NCI-H345 treated with DMSO at 0.1 percent for 48 hours (cell line): ENCODE results near the gene RNF144A.

ENCODE experiments used
- DNase-seq: peaks from one replicate; lab custom pipeline; 2025; ENCODE audit not compliant: unreplicated experiment; lab: John Stamatoyannopoulos, UW

The RNF144A gene

DNA sequence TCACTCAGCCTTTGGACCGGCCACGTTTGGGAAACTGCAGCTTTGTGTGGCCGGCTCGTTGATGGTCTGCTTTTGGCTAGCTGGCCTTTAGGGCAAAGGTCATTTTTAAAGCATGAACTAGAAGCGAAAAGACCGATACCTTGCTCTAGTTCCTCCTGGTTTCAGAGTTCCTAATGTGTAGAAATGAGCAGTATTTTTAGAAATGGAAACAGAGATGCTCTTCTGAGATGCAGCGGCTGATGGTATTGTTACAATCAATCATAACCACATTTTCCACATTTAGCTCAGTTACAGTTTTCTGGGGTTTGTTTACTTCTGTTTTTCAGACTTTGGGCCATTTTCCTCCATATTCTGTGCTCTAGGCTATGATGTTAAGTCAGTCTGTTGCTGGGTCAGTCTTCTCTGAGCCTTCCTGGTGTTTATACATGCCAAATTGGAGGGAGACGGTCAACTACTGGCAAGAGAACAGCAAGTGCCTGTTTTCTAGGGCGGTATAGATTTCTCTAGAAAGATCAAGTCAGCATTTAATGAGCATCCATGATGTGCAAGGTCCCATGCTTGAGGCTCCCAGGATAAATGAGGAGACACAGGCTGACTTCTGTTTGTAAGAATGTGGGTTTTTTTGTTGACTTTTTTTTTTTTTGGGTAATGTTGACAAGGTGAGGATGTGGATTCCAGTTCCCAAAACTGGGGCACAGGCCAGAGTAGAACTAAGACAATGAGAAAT, 28.0 kb downstream of the RNF144A start:
- DNase-seq = no peak

DNA sequence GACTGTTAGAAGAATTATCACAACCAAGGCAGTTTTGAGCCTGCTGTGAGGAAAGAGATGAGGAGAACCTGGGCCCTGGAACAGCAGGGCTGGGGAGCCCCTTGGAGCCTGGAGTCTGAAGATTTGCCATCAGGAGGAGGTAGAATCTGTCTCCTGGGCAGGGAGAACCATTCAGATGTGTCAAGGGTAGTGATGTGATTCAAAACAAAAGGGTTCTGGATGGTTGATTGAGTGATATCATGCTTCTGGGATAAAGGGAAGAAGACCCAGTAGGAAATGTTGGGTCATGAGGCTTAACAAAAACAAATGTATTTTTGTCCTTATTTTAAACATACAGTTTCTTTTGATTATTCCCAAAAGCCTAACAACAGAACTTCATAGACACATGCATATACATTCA, 28.6 kb downstream of the RNF144A start:
- no peak for DNase-seq

DNA sequence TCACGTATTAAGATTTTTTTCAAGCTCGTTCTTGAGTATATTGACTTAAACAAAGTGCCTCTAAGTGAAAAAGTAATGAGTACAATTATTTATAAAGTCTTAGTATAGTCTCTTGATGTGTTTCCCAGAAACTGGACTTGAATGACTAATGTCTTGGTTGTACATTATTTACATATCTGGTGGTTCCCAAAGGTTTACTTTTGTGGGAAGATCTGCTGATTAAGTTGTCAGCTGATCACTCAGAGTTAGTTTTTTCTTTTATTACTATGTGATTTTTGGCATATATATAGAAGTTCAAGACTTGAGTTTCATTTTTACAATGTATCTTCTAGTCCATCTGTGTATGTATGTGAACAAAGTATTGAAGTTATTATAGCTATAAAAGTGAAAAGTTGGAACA, 29.5 kb downstream of the RNF144A start:
- no peak for DNase-seq

GRCh38 chr2:6947929-6948676, 30.9 kb downstream of the RNF144A start:
- DNase-seq = no peak

DNA sequence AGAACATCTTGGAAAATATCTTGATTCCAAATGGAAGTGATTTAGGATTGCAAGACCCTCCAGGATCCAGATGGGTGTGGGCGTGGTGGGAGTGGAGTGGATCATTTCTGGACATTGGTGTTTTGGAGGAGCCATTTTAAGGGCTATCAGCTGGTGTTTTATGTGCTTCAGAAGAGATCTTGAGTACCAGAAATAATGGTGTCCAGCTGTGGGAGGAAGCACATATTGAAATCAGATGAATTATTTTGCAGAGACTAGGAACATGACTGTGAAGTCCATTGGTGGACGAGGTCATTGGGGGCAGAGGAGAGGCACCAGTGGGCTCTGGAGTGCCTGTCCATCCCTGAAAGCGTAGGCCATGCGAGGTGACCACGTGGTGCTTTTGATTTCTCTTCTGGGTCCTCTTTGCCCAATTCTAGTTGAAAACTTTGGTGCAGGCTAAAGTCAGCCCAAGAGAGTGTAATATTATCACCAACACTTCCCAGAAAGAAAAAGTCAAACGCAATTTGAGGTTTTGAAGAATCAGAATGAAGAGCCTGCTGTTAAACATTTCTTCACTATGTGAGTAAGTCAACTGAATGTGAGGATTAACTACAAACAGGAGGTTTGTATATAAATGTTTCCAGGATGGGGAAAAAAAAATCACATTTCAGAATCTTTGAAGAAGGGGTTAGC, 31.6 kb downstream of the RNF144A start:
- DNase-seq = no peak

DNA sequence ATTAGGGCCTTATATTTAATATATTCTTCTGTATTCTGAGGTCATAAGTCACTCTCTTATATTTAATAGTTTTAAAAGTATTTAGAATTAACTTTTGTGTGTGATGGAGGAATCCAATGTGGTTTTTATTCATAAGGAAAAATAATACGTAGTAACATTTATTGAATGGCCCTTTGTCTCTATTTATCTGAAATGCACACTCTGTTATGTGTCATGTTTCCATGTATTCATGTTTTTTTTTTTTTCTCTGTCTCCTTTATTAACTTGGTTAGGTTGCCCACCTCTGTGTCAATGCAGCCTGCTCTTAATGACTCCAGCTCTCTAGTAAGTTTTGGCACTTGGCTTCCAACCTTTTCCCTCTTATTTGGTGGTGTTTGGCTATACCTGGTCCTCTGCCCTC, 33.8 kb downstream of the RNF144A start:
- no peak for DNase-seq

GRCh38 chr2:6952101-6952500, 34.9 kb downstream of the RNF144A start:
- DNase-seq = no peak

- DNase-seq = no peak
Measured at GRCh38 chr2:6954586-6954985, 37.4 kb downstream of the RNF144A start.

DNA sequence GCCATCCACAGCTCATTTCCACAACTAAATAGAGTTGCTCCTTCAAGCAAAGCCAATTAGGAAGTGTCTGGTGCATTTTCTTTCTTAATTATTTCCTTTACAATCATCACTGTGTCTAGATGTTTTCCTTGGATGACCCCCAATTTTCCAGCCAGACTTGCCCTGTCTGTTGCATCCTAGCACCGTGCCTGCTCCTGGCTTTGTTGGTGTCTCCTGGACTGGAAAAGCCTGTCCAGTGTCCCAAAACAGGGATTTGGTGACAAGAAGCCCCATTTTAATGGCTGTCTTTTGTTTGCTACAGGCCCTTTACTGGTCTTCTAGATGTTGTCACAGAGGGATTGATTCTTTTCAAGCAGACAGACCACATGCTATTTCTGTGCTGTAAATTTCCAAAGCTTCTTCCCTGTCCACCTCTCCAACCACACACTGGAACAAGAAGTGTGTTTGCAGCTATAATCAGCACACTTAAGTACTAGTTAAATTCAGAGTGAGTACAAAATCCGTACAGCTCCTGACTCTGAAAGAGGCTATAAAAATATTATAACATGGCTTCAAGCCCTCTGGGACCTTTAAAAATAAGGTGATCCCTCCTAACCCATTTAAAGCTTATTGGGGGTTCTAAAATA, 38.4 kb downstream of the RNF144A start:
- no peak for DNase-seq

- no peak for DNase-seq
Measured at GRCh38 chr2:6956566-6956965, 39.4 kb downstream of the RNF144A start.

DNA sequence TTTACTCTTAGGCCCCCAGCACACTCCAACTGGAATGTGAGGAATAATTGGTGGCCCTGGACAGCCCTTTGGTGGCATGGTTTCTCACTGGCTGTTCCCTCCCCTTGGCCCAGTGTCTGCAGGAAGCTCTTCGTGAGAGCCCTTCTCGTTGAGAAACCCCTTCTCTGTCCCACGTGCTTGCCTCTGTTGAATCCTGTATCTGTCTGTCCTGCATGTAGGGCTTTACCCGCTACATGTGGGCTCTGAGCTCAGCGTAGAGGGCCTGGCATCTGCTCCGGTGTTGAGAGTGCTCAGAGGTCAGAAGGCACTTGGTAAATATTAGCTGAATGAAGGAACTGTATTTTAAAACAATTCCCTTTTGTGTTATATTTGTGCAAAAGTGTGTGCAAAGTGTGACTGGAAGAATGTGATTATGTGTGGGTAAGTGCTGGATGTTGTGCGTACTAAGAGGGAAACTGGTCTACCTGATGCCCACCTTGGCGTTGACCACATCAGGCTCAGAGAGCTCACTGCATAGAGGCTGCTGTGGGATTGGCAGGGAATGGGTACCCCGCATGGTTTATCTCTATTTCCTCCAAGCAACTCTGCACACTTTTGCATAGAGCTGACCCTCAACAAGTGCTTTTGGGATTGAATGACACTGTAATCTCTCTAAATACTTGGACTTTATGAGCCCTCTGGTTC, 40.0 kb downstream of the RNF144A start:
- no peak for DNase-seq

- DNase-seq = no peak
Measured at GRCh38 chr2:6957910-6958615, 40.9 kb downstream of the RNF144A start.

DNA sequence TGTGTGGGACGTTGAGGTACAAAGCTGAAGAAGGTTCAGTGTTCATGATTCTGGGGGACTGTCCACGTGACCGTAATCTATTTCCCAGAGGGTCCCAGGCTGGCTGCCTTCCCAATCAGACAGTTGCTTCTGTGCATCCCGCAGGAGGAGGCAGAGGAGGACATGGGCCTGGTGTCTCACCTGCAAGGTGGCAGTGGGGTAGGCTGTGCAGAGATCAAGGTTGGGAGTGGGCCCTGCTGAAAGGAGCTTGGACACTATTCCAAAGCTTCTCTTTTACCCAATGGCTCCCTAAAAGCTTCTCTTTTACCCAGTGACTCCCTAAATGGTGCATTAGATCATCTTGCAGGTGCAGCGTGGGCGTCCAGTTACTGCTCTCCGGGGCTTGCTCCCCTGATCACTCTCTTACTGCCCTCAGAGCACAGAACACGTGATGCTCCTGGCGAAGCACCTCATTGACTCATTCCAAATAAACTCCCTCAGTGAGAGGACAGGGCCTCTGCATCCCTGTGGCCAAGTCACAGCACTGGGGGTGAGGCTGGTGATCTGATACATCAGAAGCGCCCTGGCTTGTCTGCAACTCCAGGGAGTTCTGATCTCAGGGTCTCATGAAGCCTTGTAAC, 41.5 kb downstream of the RNF144A start:
- DNase-seq = no peak

DNA sequence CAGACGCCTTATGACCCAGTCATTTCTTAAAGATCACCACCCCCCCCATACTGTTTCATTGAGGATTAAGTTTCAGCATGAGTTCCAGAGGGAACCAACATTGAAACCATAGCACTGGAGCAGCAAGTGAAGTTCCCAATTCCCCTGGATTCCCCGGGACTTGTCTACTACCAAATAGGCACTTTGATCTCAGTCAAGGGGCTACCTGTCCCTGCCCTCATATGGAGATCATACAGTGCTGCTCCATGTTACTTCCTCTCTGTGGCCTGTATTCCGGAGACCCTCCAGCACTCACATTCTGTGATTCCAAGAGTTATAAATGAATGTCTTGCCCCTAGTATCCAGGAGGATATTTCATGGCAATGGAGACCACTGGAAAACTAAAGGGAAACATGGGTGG, 42.5 kb downstream of the RNF144A start:
- no peak for DNase-seq

DNA sequence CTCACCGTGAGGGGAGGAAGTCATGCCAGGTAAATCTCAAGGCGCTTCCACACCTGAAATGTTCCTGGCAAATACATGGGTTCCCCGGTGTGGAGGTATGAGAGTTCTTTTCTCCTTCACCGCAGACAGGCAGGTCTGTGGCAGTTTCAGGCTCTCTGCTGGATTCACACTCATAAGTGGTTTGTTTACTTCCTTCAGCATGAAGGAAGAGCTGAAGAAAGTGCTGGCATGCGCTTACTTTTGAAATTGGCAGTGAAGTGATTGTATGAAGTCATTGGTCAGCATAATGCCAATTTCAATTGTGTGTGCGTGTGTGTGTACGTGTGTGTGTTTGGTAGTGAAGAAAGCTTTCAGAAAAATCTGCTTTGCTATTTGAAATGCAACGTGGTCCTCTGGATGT, 43.4 kb downstream of the RNF144A start:
- DNase-seq = no peak

DNA sequence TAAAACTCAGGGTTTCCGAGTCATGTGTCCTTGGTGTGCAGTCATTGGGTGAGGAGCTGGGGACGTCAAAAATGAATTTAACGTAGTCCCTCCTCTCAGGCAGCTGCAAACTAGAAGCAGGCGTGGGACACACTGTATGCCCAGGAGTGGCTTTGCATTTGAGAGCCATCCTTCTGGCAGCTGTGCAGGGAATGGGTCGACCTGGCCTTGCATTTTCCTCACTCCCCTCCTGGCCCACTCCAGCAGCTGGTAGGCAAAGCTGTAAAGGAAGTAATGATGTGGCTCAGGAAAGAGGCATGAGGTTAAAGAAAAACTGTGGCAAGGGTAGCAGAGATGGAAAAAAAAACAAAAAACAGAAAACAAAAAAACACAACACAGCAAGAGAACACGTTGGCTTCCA, 46.5 kb downstream of the RNF144A start:
- DNase-seq = no peak

GRCh38 chr2:6965071-6965795, 48.0 kb downstream of the RNF144A start:
- DNase-seq = no peak

- no peak for DNase-seq
Measured at GRCh38 chr2:6966446-6966940, 49.3 kb downstream of the RNF144A start.

DNA sequence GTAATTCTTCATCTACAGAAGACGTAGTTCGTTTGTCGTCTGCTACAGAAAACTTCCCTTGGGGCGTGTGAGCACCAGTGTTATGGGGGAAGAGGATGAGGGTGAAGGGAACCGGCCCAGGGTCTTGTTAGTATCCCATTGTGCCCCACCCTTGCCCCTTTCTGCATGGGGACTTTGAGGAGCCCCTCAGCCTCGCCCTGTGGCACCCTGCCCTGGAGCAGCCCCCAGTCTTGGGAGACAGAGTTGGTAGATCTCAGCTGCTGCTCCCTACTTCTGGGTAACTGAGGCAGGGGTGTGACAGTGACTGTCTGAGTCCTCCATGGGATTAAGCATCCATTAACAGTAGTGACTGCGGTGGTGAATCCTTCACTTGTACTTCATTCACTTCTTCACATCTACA, 50.1 kb downstream of the RNF144A start:
- no peak for DNase-seq
